ENCODE results near the gene SMARCA2.

SMARCA2 gene

GRCh38 chr9:2043243-2043642 lies 28.1 kb downstream of the SMARCA2 start:
- no peak for DNase-seq

- no peak for DNase-seq
Measured at GRCh38 chr9:2043881-2044462, 28.8 kb downstream of the SMARCA2 start.

GRCh38 chr9:2047144-2047671 lies 32.1 kb downstream of the SMARCA2 start:
- DNase-seq: no peak

- no peak for DNase-seq
Measured at GRCh38 chr9:2047916-2048315, 32.8 kb downstream of the SMARCA2 start.

GRCh38 chr9:2050236-2050635 lies 35.1 kb downstream of the SMARCA2 start:
- no peak for DNase-seq

GRCh38 chr9:2053883-2054845 lies 39.0 kb downstream of the SMARCA2 start:
- DNase-seq: no peak

GRCh38 chr9:2055203-2055658 lies 40.1 kb downstream of the SMARCA2 start:
- no peak for DNase-seq

- DNase-seq: no peak
Measured at GRCh38 chr9:2059274-2059929, 44.3 kb downstream of the SMARCA2 start.

GRCh38 chr9:2060424-2060823 lies 45.3 kb downstream of the SMARCA2 start:
- DNase-seq: no peak

- no peak for DNase-seq
Measured at GRCh38 chr9:2065704-2066103, 50.6 kb downstream of the SMARCA2 start.

- no peak for DNase-seq
Measured at GRCh38 chr9:2066312-2067273, 51.4 kb downstream of the SMARCA2 start.

GRCh38 chr9:2072752-2073405 lies 57.7 kb downstream of the SMARCA2 start:
- no peak for DNase-seq

GRCh38 chr9:2082772-2083171 lies 67.6 kb downstream of the SMARCA2 start:
- no peak for DNase-seq

GRCh38 chr9:2083479-2083878 lies 68.3 kb downstream of the SMARCA2 start:
- no peak for DNase-seq

GRCh38 chr9:2085716-2086115 lies 70.6 kb downstream of the SMARCA2 start:
- DNase-seq: no peak

GRCh38 chr9:2086116-2086515 lies 71.0 kb downstream of the SMARCA2 start:
- no peak for DNase-seq

GRCh38 chr9:2086971-2087370 lies 71.8 kb downstream of the SMARCA2 start:
- DNase-seq: no peak

- peak; percentile 28 for DNase-seq
Measured at GRCh38 chr9:2087500-2088313, 72.6 kb downstream of the SMARCA2 start.

GRCh38 chr9:2093920-2094597 lies 78.9 kb downstream of the SMARCA2 start:
- DNase-seq: no peak

- DNase-seq: no peak
Measured at GRCh38 chr9:2096376-2096970, 81.3 kb downstream of the SMARCA2 start.
